Activated T-cell treated with anti-CD3 and anti-CD28 coated beads, Interleukin-2, amount 50 U/mL, for 24 hours (primary cell): ENCODE results near the gene IKBKG.

Experiments
- DNase-seq: peaks from one replicate; pipeline ENCODE4 v3.0.0-alpha.2; 2020
- H3K27ac Mint-ChIP-seq: 2 replicates; pipeline ENCODE4 v1.8.0; 2020; ENCODE audit warnings: mild to moderate bottlenecking, mixed read lengths
- H3K27me3 Mint-ChIP-seq: 2 replicates; pipeline ENCODE4 v1.8.0; 2020; ENCODE audit warnings: mixed read lengths
- H3K36me3 Mint-ChIP-seq: 2 replicates; pipeline ENCODE4 v1.8.0; 2020; ENCODE audit warnings: low read depth, mixed read lengths
- H3K4me1 Mint-ChIP-seq: 2 replicates; pipeline ENCODE4 v1.8.0; 2020; ENCODE audit warnings: low read depth, mixed read lengths
- H3K4me3 Mint-ChIP-seq: 2 replicates; pipeline ENCODE4 v1.8.0; 2020; ENCODE audit warnings: mild to moderate bottlenecking, moderate library complexity, mixed read lengths
- H3K9me3 Mint-ChIP-seq: 2 replicates; pipeline ENCODE4 v1.8.0; 2020; ENCODE audit warnings: mixed read lengths

The IKBKG gene

GRCh38 chrX:154515966-154516655, 31.3 kb upstream of the IKBKG start, which contains the start of gene FAM3A:
Gene FAM3A (minus strand): TSS chrX:154516232. CDS start chrX:154515772, 460 bp downstream.
- H3K27ac Mint-ChIP-seq = peak within 1 kb of the TSS; percentile 90
- no peaks in the 10 kb centered on the region for H3K9me3 Mint-ChIP-seq
- peaks cover 21% of the 10 kb centered on the region for H3K27me3 Mint-ChIP-seq
- peak within 1 kb of the TSS; percentile 84 for H3K4me3 Mint-ChIP-seq
- H3K4me1 Mint-ChIP-seq = peaks cover 28% of the 10 kb centered on the region
- DNase-seq = peak; percentile 96
- peaks cover 14% of the 10 kb centered on the region for H3K36me3 Mint-ChIP-seq

- Mint-ChIP-seq H3K4me1 (peaks cover 22% of the 10 kb centered on the region), H3K27me3 (peaks cover 20% of the 10 kb centered on the region), H3K27ac (peak overlapping the region; percentile 90), H3K36me3 (peaks cover 10% of the 10 kb centered on the region), H3K4me3 (peak overlapping the region; percentile 83), H3K9me3 (no peaks in the 10 kb centered on the region)
- DNase-seq = no peak
These were observed 30.7 kb upstream of the IKBKG start for GRCh38 chrX:154516656-154517100.

DNA sequence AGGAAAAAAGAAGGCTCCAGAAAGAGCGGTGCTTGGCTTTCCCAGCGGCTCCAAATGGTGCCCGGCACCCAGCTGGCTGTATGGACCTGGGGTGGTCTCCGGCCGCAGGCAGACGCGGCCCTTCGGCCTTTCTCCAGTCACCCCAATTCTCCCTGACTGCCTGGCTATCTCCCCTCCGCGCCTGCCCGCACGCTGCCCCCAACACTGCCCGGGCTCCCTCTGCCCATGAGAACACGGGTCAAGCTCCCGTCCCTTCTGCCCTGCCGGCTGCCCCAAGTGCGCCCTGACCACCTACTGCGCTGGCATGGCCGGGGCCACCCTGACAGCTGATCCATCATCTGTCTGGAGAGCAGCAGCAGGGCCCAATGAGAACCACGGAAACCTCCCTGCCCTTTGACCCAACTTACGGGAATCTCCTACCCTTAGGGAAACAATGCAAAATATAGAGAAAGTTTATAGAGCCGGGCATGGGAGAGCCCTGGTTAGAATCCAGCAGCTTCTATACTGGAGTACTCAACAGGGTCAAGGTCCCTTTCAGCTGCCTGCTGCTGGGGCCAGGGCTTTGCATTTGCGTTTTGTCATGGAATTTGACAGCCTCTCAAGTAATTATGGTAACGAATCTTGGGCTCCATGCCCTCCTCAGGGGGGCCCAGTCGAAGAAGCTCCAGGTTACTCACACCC, 30.2 kb upstream of the IKBKG start:
- H3K36me3 Mint-ChIP-seq = peaks cover 8% of the 10 kb centered on the region
- DNase-seq = no peak
- H3K9me3 Mint-ChIP-seq = no peaks in the 10 kb centered on the region
- H3K4me3 Mint-ChIP-seq = no peak overlapping the region
- H3K27me3 Mint-ChIP-seq = peaks cover 20% of the 10 kb centered on the region
- H3K4me1 Mint-ChIP-seq = peaks cover 20% of the 10 kb centered on the region
- H3K27ac Mint-ChIP-seq = no peak overlapping the region

DNA sequence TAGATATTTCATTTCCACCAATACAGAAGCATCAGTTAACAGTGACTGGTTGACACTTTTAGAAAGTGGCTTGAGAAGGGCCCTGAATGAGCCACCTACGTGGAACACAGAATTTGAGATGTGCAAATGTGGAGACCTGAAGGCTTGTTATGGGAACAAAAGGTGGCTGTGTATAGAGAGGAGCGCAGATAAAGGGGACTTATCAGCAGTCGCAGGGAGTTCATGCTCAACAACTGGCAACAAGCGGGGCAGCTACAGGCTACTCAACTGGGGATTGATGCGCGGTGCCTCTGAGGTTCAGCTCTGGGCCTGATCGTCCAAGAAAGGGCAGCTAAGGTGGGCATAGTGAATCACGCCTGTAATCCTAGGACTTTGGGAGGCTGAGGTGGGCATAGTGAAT, 28.0 kb upstream of the IKBKG start:
- Mint-ChIP-seq H3K27me3 (peaks cover 24% of the 10 kb centered on the region), H3K4me3 (no peak overlapping the region), H3K4me1 (peaks cover 11% of the 10 kb centered on the region), H3K9me3 (no peaks in the 10 kb centered on the region), H3K27ac (no peak overlapping the region), H3K36me3 (peaks cover 7% of the 10 kb centered on the region)
- DNase-seq = no peak

DNA sequence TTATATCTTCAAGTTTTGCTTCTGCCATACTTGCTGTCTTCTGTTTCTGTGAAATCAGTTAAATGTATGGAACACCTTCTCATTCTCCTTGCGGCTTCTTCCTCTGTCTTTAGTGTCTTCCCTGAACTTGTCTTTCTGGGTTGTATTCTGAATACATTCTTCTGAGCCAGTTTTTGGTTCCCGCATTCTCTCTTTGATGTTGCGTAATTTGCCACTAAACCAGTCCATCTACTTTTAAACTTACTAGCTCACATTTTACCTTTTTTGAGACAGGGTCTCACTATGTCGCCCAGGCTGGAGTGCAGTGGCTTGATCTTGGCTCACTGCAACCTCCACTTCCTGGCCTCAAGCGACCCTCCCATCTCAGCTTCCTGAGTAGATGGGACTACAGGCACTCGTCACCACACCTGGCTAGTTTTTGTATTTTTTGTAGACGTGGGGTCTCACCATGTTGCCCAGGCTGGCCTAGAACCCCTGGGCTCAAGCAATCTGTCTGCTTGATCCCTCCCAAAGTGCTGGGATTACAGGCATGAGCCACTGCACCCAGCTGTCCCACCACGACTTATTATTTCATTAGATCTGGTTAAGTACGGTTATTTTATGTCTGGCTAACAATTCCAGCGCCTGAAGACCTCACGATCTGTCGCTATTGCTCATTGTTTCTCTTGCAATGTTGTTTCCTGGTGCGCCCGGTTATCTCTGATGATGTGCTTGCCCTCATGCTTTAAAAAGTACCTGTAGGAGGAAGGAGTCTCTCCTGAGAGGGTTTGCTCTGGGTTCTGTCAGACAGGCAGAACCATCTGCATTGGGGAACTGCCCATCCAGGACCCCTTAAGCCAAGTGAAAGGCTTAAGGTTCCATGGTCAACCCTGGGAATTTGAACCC, 21.6 kb upstream of the IKBKG start:
- peaks cover 9% of the 10 kb centered on the region for H3K27me3 Mint-ChIP-seq
- peaks cover 4% of the 10 kb centered on the region for H3K36me3 Mint-ChIP-seq
- H3K4me3 Mint-ChIP-seq = no peak overlapping the region
- H3K9me3 Mint-ChIP-seq = no peaks in the 10 kb centered on the region
- H3K4me1 Mint-ChIP-seq = peaks cover 20% of the 10 kb centered on the region
- H3K27ac Mint-ChIP-seq = no peak overlapping the region
- DNase-seq = no peak

GRCh38 chrX:154526901-154527675, 20.3 kb upstream of the IKBKG start:
- Mint-ChIP-seq H3K36me3 (peaks cover 10% of the 10 kb centered on the region), H3K4me1 (peaks cover 20% of the 10 kb centered on the region), H3K9me3 (no peaks in the 10 kb centered on the region), H3K27ac (peak overlapping the region; percentile 29), H3K4me3 (no peak overlapping the region), H3K27me3 (peaks cover 9% of the 10 kb centered on the region)
- peak; percentile 68 for DNase-seq

DNA sequence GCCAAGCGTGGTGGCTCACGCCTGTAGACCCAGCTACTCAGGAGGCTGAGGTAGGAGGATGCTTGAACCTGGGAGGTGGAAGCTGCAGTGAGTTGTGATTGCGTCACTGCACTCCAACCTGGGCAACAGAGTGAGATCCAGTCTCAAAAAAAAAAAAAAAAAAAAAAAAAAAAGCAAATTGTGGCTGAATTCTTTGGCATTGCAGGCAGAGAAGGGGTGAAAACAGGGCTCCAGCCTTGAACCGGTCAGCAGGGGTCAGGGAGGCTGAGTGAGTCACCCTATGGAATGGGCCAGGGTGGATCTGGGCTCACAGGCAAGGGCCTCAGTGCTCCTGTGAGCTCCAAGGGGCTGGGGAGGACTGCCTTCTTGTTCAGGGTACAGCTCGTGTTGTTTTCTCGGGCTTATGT, 18.2 kb upstream of the IKBKG start:
- H3K27ac Mint-ChIP-seq = no peak overlapping the region
- H3K9me3 Mint-ChIP-seq = no peaks in the 10 kb centered on the region
- no peak overlapping the region for H3K4me3 Mint-ChIP-seq
- DNase-seq = no peak
- peaks cover 31% of the 10 kb centered on the region for H3K36me3 Mint-ChIP-seq
- no peaks in the 10 kb centered on the region for H3K27me3 Mint-ChIP-seq
- H3K4me1 Mint-ChIP-seq = peaks cover 21% of the 10 kb centered on the region

DNA sequence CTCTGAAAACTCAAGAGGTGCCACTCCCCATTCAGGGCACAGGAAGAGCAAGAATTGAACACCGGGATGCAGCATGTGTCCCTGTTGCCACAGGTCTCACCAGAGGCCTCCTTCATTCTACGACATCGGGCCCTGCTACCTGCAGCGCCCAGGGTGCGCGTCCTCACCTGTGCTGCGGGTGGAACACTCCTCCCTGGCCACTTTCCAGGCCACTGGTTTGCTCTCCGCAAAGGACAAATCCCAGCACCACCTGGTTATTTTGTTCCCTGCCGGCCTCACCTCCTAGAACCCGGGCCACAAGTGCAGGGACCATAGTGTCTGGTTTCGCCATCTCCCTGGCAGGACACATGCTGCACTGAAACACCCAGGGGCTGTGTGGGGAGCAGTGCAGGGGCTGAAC, 17.1 kb upstream of the IKBKG start:
- H3K9me3 Mint-ChIP-seq = no peaks in the 10 kb centered on the region
- H3K4me1 Mint-ChIP-seq = peaks cover 28% of the 10 kb centered on the region
- peaks cover 2% of the 10 kb centered on the region for H3K27me3 Mint-ChIP-seq
- no peak overlapping the region for H3K27ac Mint-ChIP-seq
- no peak overlapping the region for H3K4me3 Mint-ChIP-seq
- no peak for DNase-seq
- H3K36me3 Mint-ChIP-seq = peaks cover 40% of the 10 kb centered on the region

GRCh38 chrX:154531626-154532025, 15.8 kb upstream of the IKBKG start:
- Mint-ChIP-seq H3K27me3 (peaks cover 8% of the 10 kb centered on the region), H3K4me3 (no peak overlapping the region), H3K27ac (no peak overlapping the region), H3K4me1 (peaks cover 20% of the 10 kb centered on the region), H3K9me3 (no peaks in the 10 kb centered on the region), H3K36me3 (peaks cover 51% of the 10 kb centered on the region)
- no peak for DNase-seq

- Mint-ChIP-seq H3K27ac (no peak overlapping the region), H3K9me3 (no peaks in the 10 kb centered on the region), H3K4me3 (no peak overlapping the region), H3K36me3 (peaks cover 53% of the 10 kb centered on the region), H3K27me3 (peaks cover 10% of the 10 kb centered on the region), H3K4me1 (peaks cover 12% of the 10 kb centered on the region)
- DNase-seq = no peak
These were observed 14.7 kb upstream of the IKBKG start for GRCh38 chrX:154532690-154533089.

DNA sequence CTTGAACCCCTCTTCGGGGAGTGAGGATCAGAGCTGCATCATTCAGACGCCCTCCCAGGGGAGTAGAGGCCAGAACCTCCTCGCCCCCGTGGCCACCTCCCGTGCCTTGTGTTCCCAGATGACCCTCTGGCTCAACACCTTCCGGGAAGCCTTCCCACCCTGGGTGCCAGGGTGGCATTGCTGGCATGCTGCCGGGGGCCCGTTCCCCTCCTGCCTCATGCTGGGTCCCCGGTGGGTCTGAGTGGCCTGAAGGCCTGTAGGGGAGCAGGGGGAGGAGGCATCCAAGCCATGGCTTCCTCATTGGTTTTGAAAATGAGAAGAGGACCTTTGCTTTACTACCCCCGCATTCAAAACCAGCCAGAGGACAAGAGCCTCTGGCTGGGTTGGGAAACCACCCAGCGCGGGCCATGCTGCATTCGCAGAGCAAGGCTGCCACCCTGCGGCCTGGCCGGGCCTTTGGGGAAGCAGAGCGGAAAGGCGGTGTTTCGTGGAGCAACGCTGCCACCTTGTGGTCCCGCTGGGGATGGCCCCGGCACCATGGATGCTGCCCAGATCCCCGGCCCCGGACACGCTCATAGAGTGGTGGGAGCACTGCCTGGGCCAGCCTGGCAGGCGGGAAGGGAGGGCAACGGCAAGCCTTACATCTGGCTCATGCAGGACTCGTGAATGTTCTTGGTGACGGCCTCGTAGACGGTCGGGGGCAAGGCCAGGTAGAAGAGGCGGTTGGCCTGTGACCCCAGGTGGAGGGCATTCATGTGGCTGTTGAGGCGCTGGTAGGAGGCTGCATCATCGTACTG, 12.7 kb upstream of the IKBKG start:
- Mint-ChIP-seq H3K9me3 (no peaks in the 10 kb centered on the region), H3K36me3 (peaks cover 64% of the 10 kb centered on the region), H3K4me3 (no peak overlapping the region), H3K27ac (peak overlapping the region; percentile 69), H3K27me3 (peaks cover 18% of the 10 kb centered on the region), H3K4me1 (peaks cover 23% of the 10 kb centered on the region)
- peak; percentile 96 for DNase-seq

- no peak overlapping the region for H3K27ac Mint-ChIP-seq
- no peak overlapping the region for H3K4me3 Mint-ChIP-seq
- peaks cover 22% of the 10 kb centered on the region for H3K27me3 Mint-ChIP-seq
- DNase-seq = no peak
- peaks cover 64% of the 10 kb centered on the region for H3K36me3 Mint-ChIP-seq
- peaks cover 26% of the 10 kb centered on the region for H3K4me1 Mint-ChIP-seq
- H3K9me3 Mint-ChIP-seq = no peaks in the 10 kb centered on the region
These were observed 11.5 kb upstream of the IKBKG start for GRCh38 chrX:154535892-154536291.

GRCh38 chrX:154539077-154539476, 8.3 kb upstream of the IKBKG start:
- no peaks in the 10 kb centered on the region for H3K9me3 Mint-ChIP-seq
- H3K4me1 Mint-ChIP-seq = peaks cover 54% of the 10 kb centered on the region
- peaks cover 29% of the 10 kb centered on the region for H3K27me3 Mint-ChIP-seq
- DNase-seq = no peak
- H3K36me3 Mint-ChIP-seq = peaks cover 65% of the 10 kb centered on the region
- no peak overlapping the region for H3K4me3 Mint-ChIP-seq
- H3K27ac Mint-ChIP-seq = peak overlapping the region; percentile 74
